ENCODE data around the gene MAB21L3. TPM values are rescaled to one million over a fixed set of nuclear protein-coding genes. Genes with fewer than 3 reads are reported as not detected.

MAB21L3 gene
- total and polyA plus RNA-seq, 2 of the 13 experiments (the other 11 are each of a cell fraction or from before 2014, with no cell fraction given): 0.55 to 4.1 TPM

DNA sequence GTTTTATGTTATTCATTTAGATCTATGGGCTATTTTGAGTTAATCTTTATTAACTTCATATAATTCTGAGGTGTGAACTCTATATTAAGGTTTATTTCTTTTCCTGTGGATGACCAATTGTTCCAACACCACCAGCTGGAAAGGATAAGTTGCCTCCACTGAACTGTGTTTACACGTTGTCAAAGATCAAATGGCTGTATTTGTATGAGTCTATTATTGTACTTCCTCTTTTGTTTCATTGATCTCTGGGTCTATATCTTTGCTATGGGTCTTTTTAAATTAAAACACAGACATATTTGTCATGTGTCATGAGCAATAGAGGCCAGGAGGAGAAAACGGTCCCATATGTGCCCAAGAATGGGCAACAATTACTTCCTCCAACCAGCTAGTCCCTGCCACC is 5.2 kb upstream of the MAB21L3 start (continued):
- peak; percentile 47 for TF ChIP-seq SAP130 (CRISPR knock-in tag; IDR thresholded peaks at IDR 0.05; ENCODE audit: low read depth)
- TF ChIP-seq, protein P1, sequence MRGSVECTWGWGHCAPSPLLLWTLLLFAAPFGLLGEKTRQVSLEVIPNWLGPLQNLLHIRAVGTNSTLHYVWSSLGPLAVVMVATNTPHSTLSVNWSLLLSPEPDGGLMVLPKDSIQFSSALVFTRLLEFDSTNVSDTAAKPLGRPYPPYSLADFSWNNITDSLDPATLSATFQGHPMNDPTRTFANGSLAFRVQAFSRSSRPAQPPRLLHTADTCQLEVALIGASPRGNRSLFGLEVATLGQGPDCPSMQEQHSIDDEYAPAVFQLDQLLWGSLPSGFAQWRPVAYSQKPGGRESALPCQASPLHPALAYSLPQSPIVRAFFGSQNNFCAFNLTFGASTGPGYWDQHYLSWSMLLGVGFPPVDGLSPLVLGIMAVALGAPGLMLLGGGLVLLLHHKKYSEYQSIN (CRISPR knock-in tag; IDR thresholded peaks at IDR 0.05; ENCODE audit: borderline replicate concordance): no peak
- TF ChIP-seq MAFG (CRISPR knock-in tag; IDR thresholded peaks at IDR 0.05): no peak
- 0 out of 2 replicates have a peak, but pooled peaks have one; percentile 8 for TF ChIP-seq ZNF644 (CRISPR knock-in tag; IDR thresholded peaks at IDR 0.05; ENCODE audit: low read depth)
- TF ChIP-seq, protein P2, sequence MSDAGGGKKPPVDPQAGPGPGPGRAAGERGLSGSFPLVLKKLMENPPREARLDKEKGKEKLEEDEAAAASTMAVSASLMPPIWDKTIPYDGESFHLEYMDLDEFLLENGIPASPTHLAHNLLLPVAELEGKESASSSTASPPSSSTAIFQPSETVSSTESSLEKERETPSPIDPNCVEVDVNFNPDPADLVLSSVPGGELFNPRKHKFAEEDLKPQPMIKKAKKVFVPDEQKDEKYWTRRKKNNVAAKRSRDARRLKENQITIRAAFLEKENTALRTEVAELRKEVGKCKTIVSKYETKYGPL (CRISPR knock-in tag; IDR thresholded peaks at IDR 0.05): no peak
- TF ChIP-seq TBX3 (IDR thresholded peaks at IDR 0.05; ENCODE audit: borderline replicate concordance): peak; percentile 51; the same call in 1 of the 2 replicates
- TF ChIP-seq ZNF367 (CRISPR knock-in tag; IDR thresholded peaks at IDR 0.05; ENCODE audit: borderline replicate concordance): no peak
- peak; percentile 54 for TF ChIP-seq FOXA3 (CRISPR knock-in tag; IDR thresholded peaks at IDR 0.05)
- 0 out of 2 replicates have a peak, but pooled peaks have one; percentile 19 for TF ChIP-seq TBX2 (CRISPR knock-in tag; IDR thresholded peaks at IDR 0.05; ENCODE audit: borderline replicate concordance)
- TF ChIP-seq FOXK1 (CRISPR knock-in tag; IDR thresholded peaks at IDR 0.05; ENCODE audit: borderline replicate concordance, low read depth): no peak
- TF ChIP-seq PPARG (CRISPR knock-in tag; conservative IDR thresholded peaks at IDR 0.05): 0 out of 2 replicates have a peak, but pooled peaks have one; percentile 19
- TF ChIP-seq, protein P3, sequence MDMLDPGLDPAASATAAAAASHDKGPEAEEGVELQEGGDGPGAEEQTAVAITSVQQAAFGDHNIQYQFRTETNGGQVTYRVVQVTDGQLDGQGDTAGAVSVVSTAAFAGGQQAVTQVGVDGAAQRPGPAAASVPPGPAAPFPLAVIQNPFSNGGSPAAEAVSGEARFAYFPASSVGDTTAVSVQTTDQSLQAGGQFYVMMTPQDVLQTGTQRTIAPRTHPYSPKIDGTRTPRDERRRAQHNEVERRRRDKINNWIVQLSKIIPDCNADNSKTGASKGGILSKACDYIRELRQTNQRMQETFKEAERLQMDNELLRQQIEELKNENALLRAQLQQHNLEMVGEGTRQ (IDR thresholded peaks at IDR 0.05; ENCODE audit: low read depth, low read length): no peak
- TF ChIP-seq, protein P3 (CRISPR knock-in tag; IDR thresholded peaks at IDR 0.05; ENCODE audit: borderline replicate concordance): no peak
- TF ChIP-seq CREB1 (IDR thresholded peaks at IDR 0.05): no peak
- TF ChIP-seq CREB1 (CRISPR knock-in tag; IDR thresholded peaks at IDR 0.05): peak; percentile 55; the same call in 1 of the 2 replicates
- TF ChIP-seq SP140L (CRISPR knock-in tag; IDR thresholded peaks at IDR 0.05; ENCODE audit: borderline replicate concordance): no peak
- no peak for TF ChIP-seq TGIF2 (CRISPR knock-in tag; IDR thresholded peaks at IDR 0.05)
- no peak for TF ChIP-seq FOXA1 (IDR thresholded peaks at IDR 0.05)
- peak; percentile 50 for TF ChIP-seq FOXA1 (CRISPR knock-in tag; IDR thresholded peaks at IDR 0.05)
- TF ChIP-seq SOX5 (CRISPR knock-in tag; IDR thresholded peaks at IDR 0.05; ENCODE audit: borderline replicate concordance): peak; percentile 95
- TF ChIP-seq MTA3 (CRISPR knock-in tag; IDR thresholded peaks at IDR 0.05): no peak
- TF ChIP-seq ZNF282 (IDR thresholded peaks at IDR 0.05; ENCODE audit: partially characterized antibody): no peak
- TF ChIP-seq FOXJ3 (CRISPR knock-in tag; IDR thresholded peaks at IDR 0.05; ENCODE audit: borderline replicate concordance): no peak
- TF ChIP-seq ZNF12 (CRISPR knock-in tag; IDR thresholded peaks at IDR 0.05): no peak
